K562 (cell line): Measurements from ENCODE around the gene DLX2. TPM values are rescaled to one million over a fixed set of nuclear protein-coding genes. Genes with fewer than 3 reads are reported as not detected.
A peak's percentile ranks its signal among the peaks of the same experiment; 100 is the strongest.

Source experiments
- DPF2 ChIP-seq: fragments of 450-650 bp; IDR thresholded peaks from 2 replicates; pipeline ENCODE4 v1.6.1; 2016
- ERF ChIP-seq: fragments of 450-650 bp; formaldehyde crosslinking; IDR thresholded peaks from 2 replicates; pipeline ENCODE4 v1.4.0; 2020; ENCODE audit warnings: mild to moderate bottlenecking, mixed read lengths
- FOXM1 ChIP-seq, 2 experiments: fragments of 450-650 bp in 1 of 2; sonication (generic) in 1 of 2; formaldehyde crosslinking in 1 of 2; IDR thresholded peaks; 2 replicates each; pipeline versions ENCODE4 v1.6.1 to v1.9.0; 2017 to 2022; ENCODE audit warnings: low read depth in 2 of 2, mild to moderate bottlenecking in 2 of 2, missing genetic modification reagents in 1 of 2, moderate library complexity in 1 of 2
- GTF2A2 ChIP-seq: IDR thresholded peaks from 2 replicates; pipeline ENCODE4 v1.6.1; 2016; ENCODE audit warnings: mild to moderate bottlenecking, missing genetic modification characterization, missing compliant biosample characterization
- KDM5B ChIP-seq: fragments of 200-600 bp; sonication (generic); IDR thresholded peaks from 2 replicates; pipeline ENCODE4 v1.6.1; 2012; ENCODE audit warnings: low read depth, mild to moderate bottlenecking, moderate library complexity, low read length, control low read depth, inconsistent platforms; ENCODE audit not compliant: insufficient replicate concordance
- RFX1 ChIP-seq: fragments of 450-650 bp; IDR thresholded peaks from 2 replicates; pipeline ENCODE4 v1.6.1; 2016; ENCODE audit warnings: mild to moderate bottlenecking, moderate library complexity
- SOX6 ChIP-seq: fragments of 450-650 bp; IDR thresholded peaks from 2 replicates; pipeline ENCODE4 v1.6.1; 2014; ENCODE audit warnings: mild to moderate bottlenecking
- SPI1 ChIP-seq: IDR thresholded peaks from 2 replicates; pipeline ENCODE4 v1.6.1; 2011; ENCODE audit warnings: low read depth, low read length, control low read depth, borderline replicate concordance
- ZNF282 ChIP-seq: sonication (generic); formaldehyde crosslinking; IDR thresholded peaks from 2 replicates; pipeline ENCODE4 v1.8.1; 2023; ENCODE audit warnings: missing genetic modification reagents
- ZNF384 ChIP-seq: IDR thresholded peaks from 2 replicates; pipeline ENCODE4 v1.6.1; 2012; ENCODE audit warnings: low read depth, low read length, improper control_type of control experiment
- polyA plus RNA-seq, 8 experiments: library from polyadenylated mRNA; depleted of rRNA in 4 of 8; stranded (reverse) in 5 of 8; unstranded in 3 of 8; fragments of >200 nt; fragmentation: Nextera tagmentation in 2 of 8; fragmentation: Illumina TruSeq in 1 of 8; extraction: Ambion mirVana in 2 of 8; extraction: Trizol in 1 of 8; gene quantifications; 2 replicates each; pipeline versions ENCODE4 v1.2.1 to v1.2.3, GENCODE V29; 2011 to 2014; ENCODE audit warnings: inconsistent platforms in 1 of 8, missing spikeins in 1 of 8
- total RNA-seq, 7 experiments: library from RNA; depleted of rRNA in 6 of 7; stranded (reverse); fragments of >200 nt in 6 of 7; fragmentation: Illumina TruSeq in 2 of 7; extraction: Trizol in 2 of 7; gene quantifications; 2 replicates each; pipeline versions ENCODE4 v1.2.1 to v1.2.3, GENCODE V29; 2011 to 2021; ENCODE audit warnings: low replicate concordance in 1 of 7
- TF ChIP-seq, protein P1 (sequence below): sonication (generic); formaldehyde crosslinking; IDR thresholded peaks from 2 replicates; pipeline ENCODE4 v1.8.0; 2022; ENCODE audit warnings: mild to moderate bottlenecking, missing genetic modification reagents
- TF ChIP-seq, protein P2 (sequence below): sonication (generic); formaldehyde crosslinking; IDR thresholded peaks from 2 replicates; pipeline ENCODE4 v1.8.0; 2022; ENCODE audit warnings: mild to moderate bottlenecking, missing genetic modification reagents
- TF ChIP-seq, protein P3 (sequence below): fragments of 450-650 bp; IDR thresholded peaks from 2 replicates; pipeline ENCODE4 v1.6.1; 2016; ENCODE audit warnings: mild to moderate bottlenecking
- TF ChIP-seq, protein P4 (sequence below): sonication (generic); formaldehyde crosslinking; IDR thresholded peaks from 2 replicates; pipeline ENCODE4 v1.8.0; 2022; ENCODE audit warnings: mild to moderate bottlenecking, missing genetic modification reagents
- TF ChIP-seq, protein P5 (sequence below): fragments of 450-650 bp; conservative IDR thresholded peaks from 2 replicates; pipeline ENCODE4 v1.6.1; 2016; ENCODE audit warnings: missing genetic modification characterization, low read depth, mild to moderate bottlenecking, missing compliant biosample characterization, moderate library complexity
- TF ChIP-seq, protein P6 (sequence below): sonication (generic); formaldehyde crosslinking; IDR thresholded peaks from 2 replicates; pipeline ENCODE4 v1.9.0; 2022; ENCODE audit warnings: mild to moderate bottlenecking, missing genetic modification reagents
- TF ChIP-seq, protein P7 (sequence below): fragments of 450-650 bp; IDR thresholded peaks from 2 replicates; pipeline ENCODE4 v1.6.1; 2016
- TF ChIP-seq, protein P8 (sequence below), 2 experiments: fragments of 450-650 bp; conservative IDR thresholded peaks; 2 replicates each; pipeline ENCODE4 v1.6.1; 2017; ENCODE audit warnings: mild to moderate bottlenecking in 2 of 2, moderate library complexity in 2 of 2

DLX2 gene
- total and polyA plus RNA-seq, 9 of the 15 experiments (the other 6 are each of a cell fraction or from before 2014, with no cell fraction given), result 0.14 to 4.3 (median 0.86) TPM

DNA sequence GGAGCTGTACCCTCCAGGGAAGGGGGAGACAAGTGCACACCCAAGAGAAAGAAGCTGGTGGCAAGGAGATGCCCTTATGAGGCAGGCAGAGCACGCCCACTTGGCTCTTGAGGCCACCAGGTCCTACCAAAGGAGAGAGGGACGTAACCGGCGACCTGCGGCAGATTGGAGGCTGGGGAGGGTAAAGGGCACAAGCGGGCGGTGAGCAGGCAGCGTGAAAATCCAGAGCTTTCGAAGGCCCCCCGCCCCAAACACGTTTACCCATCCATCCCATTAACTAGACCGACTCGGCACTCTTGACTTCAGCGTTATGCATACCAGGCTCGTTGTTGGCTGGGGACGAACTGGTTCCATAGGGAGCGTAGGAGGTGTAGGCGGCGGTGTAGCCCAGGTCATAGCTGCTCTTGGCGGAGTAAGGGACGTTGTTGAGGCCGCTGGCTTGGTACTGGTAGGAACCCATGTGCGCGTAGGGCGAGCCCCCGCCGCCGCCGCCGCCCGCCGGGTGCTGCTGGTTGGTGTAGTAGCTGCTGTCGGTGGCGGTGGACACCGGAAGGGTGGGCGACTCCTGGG lies 794 bp downstream of the DLX2 start (continued):
- TF ChIP-seq SPI1 (no peak), ZNF384 (no peak), DPF2 (no peak), RFX1 (no peak), GTF2A2 (tag) (no peak), ZNF282 (CRISPR knock-in tag) (no peak), KDM5B (no peak), FOXM1 (IDR thresholded peaks at IDR 0.05; ENCODE audit: low read depth) (no peak), FOXM1 (CRISPR knock-in tag; IDR thresholded peaks at IDR 0.05; ENCODE audit: low read depth) (peak; percentile 70; the same call in 1 of the 2 replicates), ERF (no peak), SOX6 (no peak)
- TF ChIP-seq, protein P1, sequence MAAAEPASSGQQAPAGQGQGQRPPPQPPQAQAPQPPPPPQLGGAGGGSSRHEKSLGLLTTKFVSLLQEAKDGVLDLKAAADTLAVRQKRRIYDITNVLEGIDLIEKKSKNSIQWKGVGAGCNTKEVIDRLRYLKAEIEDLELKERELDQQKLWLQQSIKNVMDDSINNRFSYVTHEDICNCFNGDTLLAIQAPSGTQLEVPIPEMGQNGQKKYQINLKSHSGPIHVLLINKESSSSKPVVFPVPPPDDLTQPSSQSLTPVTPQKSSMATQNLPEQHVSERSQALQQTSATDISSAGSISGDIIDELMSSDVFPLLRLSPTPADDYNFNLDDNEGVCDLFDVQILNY, result no peak
- TF ChIP-seq, protein P2, sequence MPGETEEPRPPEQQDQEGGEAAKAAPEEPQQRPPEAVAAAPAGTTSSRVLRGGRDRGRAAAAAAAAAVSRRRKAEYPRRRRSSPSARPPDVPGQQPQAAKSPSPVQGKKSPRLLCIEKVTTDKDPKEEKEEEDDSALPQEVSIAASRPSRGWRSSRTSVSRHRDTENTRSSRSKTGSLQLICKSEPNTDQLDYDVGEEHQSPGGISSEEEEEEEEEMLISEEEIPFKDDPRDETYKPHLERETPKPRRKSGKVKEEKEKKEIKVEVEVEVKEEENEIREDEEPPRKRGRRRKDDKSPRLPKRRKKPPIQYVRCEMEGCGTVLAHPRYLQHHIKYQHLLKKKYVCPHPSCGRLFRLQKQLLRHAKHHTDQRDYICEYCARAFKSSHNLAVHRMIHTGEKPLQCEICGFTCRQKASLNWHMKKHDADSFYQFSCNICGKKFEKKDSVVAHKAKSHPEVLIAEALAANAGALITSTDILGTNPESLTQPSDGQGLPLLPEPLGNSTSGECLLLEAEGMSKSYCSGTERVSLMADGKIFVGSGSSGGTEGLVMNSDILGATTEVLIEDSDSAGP (CRISPR knock-in tag), result no peak
- TF ChIP-seq, protein P3, sequence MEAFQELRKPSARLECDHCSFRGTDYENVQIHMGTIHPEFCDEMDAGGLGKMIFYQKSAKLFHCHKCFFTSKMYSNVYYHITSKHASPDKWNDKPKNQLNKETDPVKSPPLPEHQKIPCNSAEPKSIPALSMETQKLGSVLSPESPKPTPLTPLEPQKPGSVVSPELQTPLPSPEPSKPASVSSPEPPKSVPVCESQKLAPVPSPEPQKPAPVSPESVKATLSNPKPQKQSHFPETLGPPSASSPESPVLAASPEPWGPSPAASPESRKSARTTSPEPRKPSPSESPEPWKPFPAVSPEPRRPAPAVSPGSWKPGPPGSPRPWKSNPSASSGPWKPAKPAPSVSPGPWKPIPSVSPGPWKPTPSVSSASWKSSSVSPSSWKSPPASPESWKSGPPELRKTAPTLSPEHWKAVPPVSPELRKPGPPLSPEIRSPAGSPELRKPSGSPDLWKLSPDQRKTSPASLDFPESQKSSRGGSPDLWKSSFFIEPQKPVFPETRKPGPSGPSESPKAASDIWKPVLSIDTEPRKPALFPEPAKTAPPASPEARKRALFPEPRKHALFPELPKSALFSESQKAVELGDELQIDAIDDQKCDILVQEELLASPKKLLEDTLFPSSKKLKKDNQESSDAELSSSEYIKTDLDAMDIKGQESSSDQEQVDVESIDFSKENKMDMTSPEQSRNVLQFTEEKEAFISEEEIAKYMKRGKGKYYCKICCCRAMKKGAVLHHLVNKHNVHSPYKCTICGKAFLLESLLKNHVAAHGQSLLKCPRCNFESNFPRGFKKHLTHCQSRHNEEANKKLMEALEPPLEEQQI, result no peak
- TF ChIP-seq, protein P4, sequence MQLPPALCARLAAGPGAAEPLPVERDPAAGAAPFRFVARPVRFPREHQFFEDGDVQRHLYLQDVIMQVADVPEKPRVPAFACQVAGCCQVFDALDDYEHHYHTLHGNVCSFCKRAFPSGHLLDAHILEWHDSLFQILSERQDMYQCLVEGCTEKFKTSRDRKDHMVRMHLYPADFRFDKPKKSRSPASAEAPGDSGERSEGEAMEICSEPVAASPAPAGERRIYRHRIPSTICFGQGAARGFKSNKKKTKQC (CRISPR knock-in tag), result peak; percentile 58
- TF ChIP-seq, protein P5, sequence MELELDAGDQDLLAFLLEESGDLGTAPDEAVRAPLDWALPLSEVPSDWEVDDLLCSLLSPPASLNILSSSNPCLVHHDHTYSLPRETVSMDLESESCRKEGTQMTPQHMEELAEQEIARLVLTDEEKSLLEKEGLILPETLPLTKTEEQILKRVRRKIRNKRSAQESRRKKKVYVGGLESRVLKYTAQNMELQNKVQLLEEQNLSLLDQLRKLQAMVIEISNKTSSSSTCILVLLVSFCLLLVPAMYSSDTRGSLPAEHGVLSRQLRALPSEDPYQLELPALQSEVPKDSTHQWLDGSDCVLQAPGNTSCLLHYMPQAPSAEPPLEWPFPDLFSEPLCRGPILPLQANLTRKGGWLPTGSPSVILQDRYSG (tag), result no peak
- TF ChIP-seq, protein P6, sequence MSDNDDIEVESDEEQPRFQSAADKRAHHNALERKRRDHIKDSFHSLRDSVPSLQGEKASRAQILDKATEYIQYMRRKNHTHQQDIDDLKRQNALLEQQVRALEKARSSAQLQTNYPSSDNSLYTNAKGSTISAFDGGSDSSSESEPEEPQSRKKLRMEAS (CRISPR knock-in tag), result peak; percentile 62
- TF ChIP-seq, protein P7, sequence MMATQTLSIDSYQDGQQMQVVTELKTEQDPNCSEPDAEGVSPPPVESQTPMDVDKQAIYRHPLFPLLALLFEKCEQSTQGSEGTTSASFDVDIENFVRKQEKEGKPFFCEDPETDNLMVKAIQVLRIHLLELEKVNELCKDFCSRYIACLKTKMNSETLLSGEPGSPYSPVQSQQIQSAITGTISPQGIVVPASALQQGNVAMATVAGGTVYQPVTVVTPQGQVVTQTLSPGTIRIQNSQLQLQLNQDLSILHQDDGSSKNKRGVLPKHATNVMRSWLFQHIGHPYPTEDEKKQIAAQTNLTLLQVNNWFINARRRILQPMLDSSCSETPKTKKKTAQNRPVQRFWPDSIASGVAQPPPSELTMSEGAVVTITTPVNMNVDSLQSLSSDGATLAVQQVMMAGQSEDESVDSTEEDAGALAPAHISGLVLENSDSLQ, result no peak
- TF ChIP-seq, protein P8, sequence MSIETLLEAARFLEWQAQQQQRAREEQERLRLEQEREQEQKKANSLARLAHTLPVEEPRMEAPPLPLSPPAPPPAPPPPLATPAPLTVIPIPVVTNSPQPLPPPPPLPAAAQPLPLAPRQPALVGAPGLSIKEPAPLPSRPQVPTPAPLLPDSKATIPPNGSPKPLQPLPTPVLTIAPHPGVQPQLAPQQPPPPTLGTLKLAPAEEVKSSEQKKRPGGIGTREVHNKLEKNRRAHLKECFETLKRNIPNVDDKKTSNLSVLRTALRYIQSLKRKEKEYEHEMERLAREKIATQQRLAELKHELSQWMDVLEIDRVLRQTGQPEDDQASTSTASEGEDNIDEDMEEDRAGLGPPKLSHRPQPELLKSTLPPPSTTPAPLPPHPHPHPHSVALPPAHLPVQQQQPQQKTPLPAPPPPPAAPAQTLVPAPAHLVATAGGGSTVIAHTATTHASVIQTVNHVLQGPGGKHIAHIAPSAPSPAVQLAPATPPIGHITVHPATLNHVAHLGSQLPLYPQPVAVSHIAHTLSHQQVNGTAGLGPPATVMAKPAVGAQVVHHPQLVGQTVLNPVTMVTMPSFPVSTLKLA (conservative IDR thresholded peaks at IDR 0.05), result no peak
